ENCODE measurements around the gene SYNDIG1L. TPM values are rescaled to one million over a fixed set of nuclear protein-coding genes. Genes with fewer than 3 reads are reported as not detected.

Gene SYNDIG1L
- total RNA-seq, 1 donor from 2014 or later = 1.6 TPM

DNA sequence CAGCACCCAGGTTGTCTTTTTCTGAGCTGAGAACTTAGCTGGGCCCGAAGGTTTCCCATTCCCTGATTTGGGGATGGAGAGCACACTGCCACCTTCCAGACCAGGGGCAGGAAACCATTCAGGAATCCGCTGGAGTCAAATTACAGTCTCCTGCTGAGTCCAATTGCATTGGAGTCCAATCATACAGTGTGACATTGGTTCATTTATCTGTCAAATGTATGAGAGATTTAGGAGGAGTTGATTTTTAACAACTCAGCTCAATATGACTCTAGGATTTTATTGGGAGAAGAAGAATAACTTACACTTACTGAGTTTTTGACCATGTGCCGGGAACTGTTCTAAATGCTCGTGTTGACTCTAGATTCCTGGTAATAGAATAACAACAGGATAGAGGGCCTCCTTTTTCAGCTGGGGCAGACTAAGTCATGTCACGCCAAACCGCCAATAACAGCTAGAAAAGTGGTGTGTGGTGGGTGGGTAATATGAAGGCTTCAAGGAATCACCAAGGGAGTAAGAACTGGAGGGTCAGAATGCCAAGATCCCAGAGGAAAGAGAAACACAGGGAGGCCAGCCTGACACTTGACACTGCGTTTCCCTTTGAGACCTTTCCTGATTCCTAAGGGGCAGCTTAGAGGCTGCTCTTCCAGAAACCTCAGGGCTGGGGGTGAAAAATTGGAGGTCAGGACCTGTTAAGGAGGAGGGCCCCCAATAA lies 11.5 kb downstream of the SYNDIG1L start:
- TF ChIP-seq, protein P1, sequence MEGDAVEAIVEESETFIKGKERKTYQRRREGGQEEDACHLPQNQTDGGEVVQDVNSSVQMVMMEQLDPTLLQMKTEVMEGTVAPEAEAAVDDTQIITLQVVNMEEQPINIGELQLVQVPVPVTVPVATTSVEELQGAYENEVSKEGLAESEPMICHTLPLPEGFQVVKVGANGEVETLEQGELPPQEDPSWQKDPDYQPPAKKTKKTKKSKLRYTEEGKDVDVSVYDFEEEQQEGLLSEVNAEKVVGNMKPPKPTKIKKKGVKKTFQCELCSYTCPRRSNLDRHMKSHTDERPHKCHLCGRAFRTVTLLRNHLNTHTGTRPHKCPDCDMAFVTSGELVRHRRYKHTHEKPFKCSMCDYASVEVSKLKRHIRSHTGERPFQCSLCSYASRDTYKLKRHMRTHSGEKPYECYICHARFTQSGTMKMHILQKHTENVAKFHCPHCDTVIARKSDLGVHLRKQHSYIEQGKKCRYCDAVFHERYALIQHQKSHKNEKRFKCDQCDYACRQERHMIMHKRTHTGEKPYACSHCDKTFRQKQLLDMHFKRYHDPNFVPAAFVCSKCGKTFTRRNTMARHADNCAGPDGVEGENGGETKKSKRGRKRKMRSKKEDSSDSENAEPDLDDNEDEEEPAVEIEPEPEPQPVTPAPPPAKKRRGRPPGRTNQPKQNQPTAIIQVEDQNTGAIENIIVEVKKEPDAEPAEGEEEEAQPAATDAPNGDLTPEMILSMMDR (IDR thresholded peaks at IDR 0.05) = no peak
- H3K27me3 ChIP-seq (ENCODE audit: low read depth) = peaks cover 11% of the 10 kb centered on the region
- H3K27ac ChIP-seq = no peak overlapping the region
- no peak overlapping the region for H3K4me3 ChIP-seq
- H3K9me3 ChIP-seq = no peaks in the 10 kb centered on the region
- H3K4me1 ChIP-seq = no peaks in the 10 kb centered on the region
- intact Hi-C loops (cut with DNase I) = no loop called here
- no peaks in the 10 kb centered on the region for H3K36me3 ChIP-seq
- ATAC-seq (no peak), DNase-seq (no peak)

DNA sequence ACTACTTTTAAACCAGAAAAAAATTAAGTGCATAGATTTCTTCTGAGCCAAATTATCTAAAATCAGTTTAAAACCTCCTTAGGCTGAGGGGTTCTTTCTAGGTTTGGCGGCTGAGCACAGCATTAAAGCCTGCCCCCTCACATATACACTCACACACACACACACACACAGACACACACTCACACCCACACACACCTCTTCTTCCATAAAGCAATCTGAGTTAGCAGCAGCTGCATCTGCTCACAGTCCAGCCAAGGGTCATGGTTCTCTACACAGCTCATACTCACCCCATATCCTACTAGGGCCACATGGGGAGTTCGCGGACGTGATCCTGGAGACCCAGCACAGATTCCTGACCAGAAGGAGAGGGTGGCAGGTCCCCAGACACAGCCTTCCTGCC lies 12.4 kb downstream of the SYNDIG1L start:
- intact Hi-C loops (cut with DNase I) = no loop called here
- DNase-seq (no peak), ATAC-seq (no peak)
- TF ChIP-seq, protein P1 (IDR thresholded peaks at IDR 0.05) = no peak
- H3K27me3 ChIP-seq (ENCODE audit: low read depth) = peaks cover 17% of the 10 kb centered on the region
- no peaks in the 10 kb centered on the region for H3K36me3 ChIP-seq
- no peaks in the 10 kb centered on the region for H3K9me3 ChIP-seq
- no peak overlapping the region for H3K4me3 ChIP-seq
- no peaks in the 10 kb centered on the region for H3K4me1 ChIP-seq
- no peak overlapping the region for H3K27ac ChIP-seq

DNA sequence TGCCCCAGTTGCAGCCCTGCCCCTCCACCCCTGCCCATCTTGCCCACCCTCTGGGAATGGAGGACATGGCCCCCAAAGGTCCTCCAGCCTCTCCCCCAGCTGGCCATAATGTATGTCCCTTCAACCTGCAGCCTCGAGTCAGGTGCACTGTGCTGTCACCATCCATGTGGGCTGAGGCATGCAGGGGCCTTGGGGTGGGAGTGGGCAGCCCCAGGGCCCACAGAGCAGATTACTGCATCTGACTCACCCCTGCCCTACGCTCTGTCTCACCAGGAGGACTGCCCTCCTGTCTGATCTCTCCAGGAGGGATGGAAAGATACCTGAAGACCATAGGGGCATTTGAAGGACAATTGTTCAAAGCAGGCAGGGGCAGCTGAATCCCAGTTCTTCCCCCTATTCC lies 13.3 kb downstream of the SYNDIG1L start:
- intact Hi-C loops (cut with DNase I) = no loop called here
- H3K27me3 ChIP-seq (ENCODE audit: low read depth) = peaks cover 11% of the 10 kb centered on the region

DNA sequence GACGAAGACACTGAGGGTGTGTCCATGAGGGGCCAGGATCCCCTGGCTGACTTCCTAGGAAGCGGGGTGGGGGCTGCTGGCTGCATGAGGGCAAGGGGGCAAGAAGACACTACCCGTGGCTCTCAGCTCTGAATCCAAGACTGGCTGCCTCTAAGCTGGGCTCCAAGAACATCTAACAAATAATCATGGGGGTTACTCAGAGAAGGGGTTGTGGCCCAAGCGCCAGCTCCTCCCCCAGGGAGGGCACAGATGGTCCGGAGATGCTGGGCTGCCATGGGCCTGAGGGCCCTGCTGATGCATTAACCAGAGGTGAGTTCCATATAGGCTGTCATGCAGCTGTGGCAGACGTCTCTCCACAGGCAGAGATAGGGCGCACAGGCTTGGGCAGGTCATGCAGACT lies 14.3 kb downstream of the SYNDIG1L start:
- DNase-seq = no peak
- ATAC-seq = no peak
- Histone ChIP-seq H3K4me1 (no peaks in the 10 kb centered on the region), H3K4me3 (no peak overlapping the region), H3K27ac (no peak overlapping the region), H3K27me3 (ENCODE audit: low read depth) (peaks cover 7% of the 10 kb centered on the region), H3K36me3 (no peaks in the 10 kb centered on the region), H3K9me3 (no peaks in the 10 kb centered on the region)
- TF ChIP-seq, protein P1 (IDR thresholded peaks at IDR 0.05) = no peak
- intact Hi-C loops (cut with DNase I) = no loop called here

More for the DNA sequence above, 13.3 kb downstream of the SYNDIG1L start:
- Histone ChIP-seq H3K27ac (no peak overlapping the region), H3K36me3 (no peaks in the 10 kb centered on the region), H3K4me1 (no peaks in the 10 kb centered on the region), H3K4me3 (no peak overlapping the region), H3K9me3 (no peaks in the 10 kb centered on the region)
- DNase-seq (no peak), ATAC-seq (no peak)
- TF ChIP-seq, protein P1 (IDR thresholded peaks at IDR 0.05) = no peak

DNA sequence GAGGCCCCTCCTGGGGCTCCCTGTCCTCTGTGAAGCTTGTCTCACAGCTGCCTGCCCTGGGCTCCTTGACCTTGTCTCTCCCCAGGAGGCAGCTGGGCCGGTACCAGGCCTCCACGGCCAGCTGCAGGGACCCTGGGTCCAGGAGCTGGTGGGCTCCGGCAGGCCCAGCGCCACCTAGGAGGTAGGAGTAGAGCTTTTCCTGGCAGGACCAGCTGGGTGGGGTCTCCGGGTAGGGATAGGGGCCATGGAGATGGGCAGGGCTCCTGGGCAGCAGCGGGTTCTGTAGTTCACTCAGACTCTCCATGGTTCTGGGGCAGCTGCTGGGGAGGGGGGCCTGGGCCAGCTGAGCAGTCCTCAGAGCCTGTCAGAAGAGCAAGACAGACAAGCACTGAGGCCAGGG lies 16.6 kb downstream of the SYNDIG1L start:
- no peak overlapping the region for H3K27ac ChIP-seq
- DNase-seq (no peak), ATAC-seq (no peak)
- intact Hi-C loops (cut with DNase I) = no loop called here
- no peaks in the 10 kb centered on the region for H3K9me3 ChIP-seq
- H3K27me3 ChIP-seq (ENCODE audit: low read depth) = peaks cover 7% of the 10 kb centered on the region
- no peak overlapping the region for H3K4me3 ChIP-seq
- TF ChIP-seq, protein P1 (IDR thresholded peaks at IDR 0.05) = no peak
- no peaks in the 10 kb centered on the region for H3K4me1 ChIP-seq
- no peaks in the 10 kb centered on the region for H3K36me3 ChIP-seq

All from lower lobe of right lung (tissue), 2 donors.